ENCODE data around the gene RUNX3.

RUNX3 gene

GRCh38 chr1:24915816-24916602 is 14.1 kb downstream of the RUNX3 start:
- TF ChIP-seq POLR2A (IDR thresholded peaks at IDR 0.05; ENCODE audit: low read depth, low read length) = no peak
- TF ChIP-seq TAF1 (IDR thresholded peaks at IDR 0.05; ENCODE audit: borderline replicate concordance, low read depth, low read length) = no peak
- no peak for FAIRE-seq
- no peak for DNase-seq (ENCODE audit: insufficient read length)

GRCh38 chr1:24914226-24915069 is 15.6 kb downstream of the RUNX3 start:
- DNase-seq (ENCODE audit: insufficient read length) (no peak), FAIRE-seq (no peak)
- TF ChIP-seq TAF1 (IDR thresholded peaks at IDR 0.05; ENCODE audit: borderline replicate concordance, low read depth, low read length) (no peak), POLR2A (IDR thresholded peaks at IDR 0.05; ENCODE audit: low read depth, low read length) (peak; percentile 21; the same call in 1 of the 2 replicates), POLR2AphosphoS5 (IDR thresholded peaks at IDR 0.05; ENCODE audit: low read depth, low read length) (no peak)

GRCh38 chr1:24913616-24914225 is 16.4 kb downstream of the RUNX3 start:
- TF ChIP-seq POLR2A (IDR thresholded peaks at IDR 0.05; ENCODE audit: low read depth, low read length) (no peak), POLR2AphosphoS5 (IDR thresholded peaks at IDR 0.05; ENCODE audit: low read depth, low read length) (peak; percentile 44; the same call in 1 of the 2 replicates)
- FAIRE-seq = no peak
- DNase-seq (ENCODE audit: insufficient read length) = no peak

GRCh38 chr1:24913274-24913604 is 16.8 kb downstream of the RUNX3 start:
- TF ChIP-seq POLR2A (IDR thresholded peaks at IDR 0.05; ENCODE audit: low read depth, low read length) (no peak), POLR2AphosphoS5 (IDR thresholded peaks at IDR 0.05; ENCODE audit: low read depth, low read length) (0 out of 2 replicates have a peak, but pooled peaks have one; percentile 16)
- no peak for DNase-seq (ENCODE audit: insufficient read length)
- no peak for FAIRE-seq

- TF ChIP-seq POLR2AphosphoS5 (IDR thresholded peaks at IDR 0.05; ENCODE audit: low read depth, low read length) (0 out of 2 replicates have a peak, but pooled peaks have one; percentile 5), POLR2A (IDR thresholded peaks at IDR 0.05; ENCODE audit: low read depth, low read length) (no peak; the same call in 1 of the 2 replicates)
- no peak for DNase-seq (ENCODE audit: insufficient read length)
- peak; percentile 46 for FAIRE-seq
Measured at GRCh38 chr1:24912376-24913273, 17.5 kb downstream of the RUNX3 start.

GRCh38 chr1:24911651-24912155 is 18.4 kb downstream of the RUNX3 start:
- DNase-seq (ENCODE audit: insufficient read length) (no peak), FAIRE-seq (no peak)
- TF ChIP-seq POLR2A (IDR thresholded peaks at IDR 0.05; ENCODE audit: low read depth, low read length) = no peak
- no peak for TF ChIP-seq TAF1 (IDR thresholded peaks at IDR 0.05; ENCODE audit: borderline replicate concordance, low read depth, low read length)
- TF ChIP-seq POLR2AphosphoS5 (IDR thresholded peaks at IDR 0.05; ENCODE audit: low read depth, low read length) = no peak

- DNase-seq (ENCODE audit: insufficient read length) (no peak), FAIRE-seq (peak; percentile 30)
- no peak; the same call in 1 of the 2 replicates for TF ChIP-seq POLR2A (IDR thresholded peaks at IDR 0.05; ENCODE audit: low read depth, low read length)
- TF ChIP-seq POLR2AphosphoS5 (IDR thresholded peaks at IDR 0.05; ENCODE audit: low read depth, low read length) = peak; percentile 76
- TF ChIP-seq TAF1 (IDR thresholded peaks at IDR 0.05; ENCODE audit: borderline replicate concordance, low read depth, low read length) = no peak
Measured at GRCh38 chr1:24910751-24911650, 19.1 kb downstream of the RUNX3 start.

GRCh38 chr1:24910210-24910609 is 19.9 kb downstream of the RUNX3 start:
- no peak for DNase-seq (ENCODE audit: insufficient read length)
- FAIRE-seq = no peak
- TF ChIP-seq TAF1 (IDR thresholded peaks at IDR 0.05; ENCODE audit: borderline replicate concordance, low read depth, low read length) (no peak), POLR2A (IDR thresholded peaks at IDR 0.05; ENCODE audit: low read depth, low read length) (no peak), POLR2AphosphoS5 (IDR thresholded peaks at IDR 0.05; ENCODE audit: low read depth, low read length) (no peak)

GRCh38 chr1:24909388-24909898 is 20.6 kb downstream of the RUNX3 start:
- TF ChIP-seq POLR2A (IDR thresholded peaks at IDR 0.05; ENCODE audit: low read depth, low read length) = no peak; the same call in none of the 2 replicates
- TF ChIP-seq TAF1 (IDR thresholded peaks at IDR 0.05; ENCODE audit: borderline replicate concordance, low read depth, low read length) = no peak
- no peak for TF ChIP-seq POLR2AphosphoS5 (IDR thresholded peaks at IDR 0.05; ENCODE audit: low read depth, low read length)
- no peak for DNase-seq (ENCODE audit: insufficient read length)
- no peak for FAIRE-seq

Measured in GM12892 (cell line).